Measurements from ENCODE around the gene ELP4.

- TF ChIP-seq, protein P1, sequence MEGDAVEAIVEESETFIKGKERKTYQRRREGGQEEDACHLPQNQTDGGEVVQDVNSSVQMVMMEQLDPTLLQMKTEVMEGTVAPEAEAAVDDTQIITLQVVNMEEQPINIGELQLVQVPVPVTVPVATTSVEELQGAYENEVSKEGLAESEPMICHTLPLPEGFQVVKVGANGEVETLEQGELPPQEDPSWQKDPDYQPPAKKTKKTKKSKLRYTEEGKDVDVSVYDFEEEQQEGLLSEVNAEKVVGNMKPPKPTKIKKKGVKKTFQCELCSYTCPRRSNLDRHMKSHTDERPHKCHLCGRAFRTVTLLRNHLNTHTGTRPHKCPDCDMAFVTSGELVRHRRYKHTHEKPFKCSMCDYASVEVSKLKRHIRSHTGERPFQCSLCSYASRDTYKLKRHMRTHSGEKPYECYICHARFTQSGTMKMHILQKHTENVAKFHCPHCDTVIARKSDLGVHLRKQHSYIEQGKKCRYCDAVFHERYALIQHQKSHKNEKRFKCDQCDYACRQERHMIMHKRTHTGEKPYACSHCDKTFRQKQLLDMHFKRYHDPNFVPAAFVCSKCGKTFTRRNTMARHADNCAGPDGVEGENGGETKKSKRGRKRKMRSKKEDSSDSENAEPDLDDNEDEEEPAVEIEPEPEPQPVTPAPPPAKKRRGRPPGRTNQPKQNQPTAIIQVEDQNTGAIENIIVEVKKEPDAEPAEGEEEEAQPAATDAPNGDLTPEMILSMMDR (IDR thresholded peaks at IDR 0.05 in 2 of 3, conservative IDR thresholded peaks at IDR 0.05 in 1 of 3; ENCODE audit: borderline replicate concordance in 1 of 3, insufficient read depth in 1 of 3, low read depth in 2 of 3, low read length in 2 of 3) = no peak
- TF ChIP-seq ZBTB33 (IDR thresholded peaks at IDR 0.05; ENCODE audit: extremely low read depth, insufficient replicate concordance, low read length) (no peak), TCF7L2 (IDR thresholded peaks at IDR 0.05; ENCODE audit: borderline replicate concordance, extremely low read depth, insufficient read depth, insufficient read length) (no peak), POLR2A (IDR thresholded peaks at IDR 0.05; ENCODE audit: borderline replicate concordance, extremely low read depth, insufficient read depth, insufficient read length) (no peak), POLR2AphosphoS5 (IDR thresholded peaks at IDR 0.05; ENCODE audit: low read depth, low read length) (no peak), SRF (IDR thresholded peaks at IDR 0.05; ENCODE audit: low read depth) (no peak), YY1 (IDR thresholded peaks at IDR 0.05; ENCODE audit: extremely low read depth, insufficient replicate concordance, low read depth, low read length) (no peak), RAD21 (IDR thresholded peaks at IDR 0.05; ENCODE audit: low read depth) (no peak), EZH2 (IDR thresholded peaks at IDR 0.05) (no peak), MAX (IDR thresholded peaks at IDR 0.05) (no peak), REST (IDR thresholded peaks at IDR 0.05; ENCODE audit: low read depth) (no peak)
These were observed 139.8 kb downstream of the ELP4 start for GRCh38 chr11:31649129-31649966.

All from HCT116 (cell line).